ENCODE results near the gene ALKBH4.

ALKBH4 gene

DNA sequence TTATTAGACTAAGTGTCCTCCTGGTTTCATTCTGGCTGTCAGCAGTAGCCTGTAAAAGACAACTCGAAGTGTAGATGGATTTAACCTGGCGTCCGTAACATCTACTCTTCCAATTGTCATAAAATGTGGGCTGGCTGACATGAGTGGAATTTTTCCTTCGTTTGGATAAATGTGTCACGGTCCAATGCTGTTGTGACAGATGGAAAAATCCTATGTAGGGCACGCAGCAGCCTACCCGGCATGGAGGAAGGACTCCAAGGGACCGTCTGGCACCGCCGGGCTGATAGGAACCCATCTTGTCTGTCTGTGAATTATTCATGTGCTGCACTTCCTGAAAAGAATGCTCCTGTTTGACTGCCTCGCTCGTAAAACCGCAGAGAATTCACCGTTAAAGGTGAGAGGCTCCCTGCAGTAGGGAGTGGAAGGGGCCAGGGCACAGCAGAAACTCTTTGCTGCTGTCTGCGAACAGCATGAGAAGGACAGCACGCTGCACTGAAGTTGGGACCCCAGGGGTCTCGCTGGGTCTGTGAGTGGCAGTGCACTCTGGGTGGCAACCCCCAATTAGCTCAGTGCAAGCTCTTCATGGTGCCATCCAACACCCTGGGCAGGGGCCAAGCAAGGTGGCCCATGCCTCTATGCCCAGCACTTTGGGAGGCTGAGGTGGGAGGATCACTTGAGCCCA is 32.9 kb downstream of the ALKBH4 start:
- H3K27ac ChIP-seq: peak overlapping the region; percentile 74
- TF ChIP-seq ZFX (IDR thresholded peaks at IDR 0.05; ENCODE audit: borderline replicate concordance): no peak
- TF ChIP-seq CTCF (IDR thresholded peaks at IDR 0.05): no peak

DNA sequence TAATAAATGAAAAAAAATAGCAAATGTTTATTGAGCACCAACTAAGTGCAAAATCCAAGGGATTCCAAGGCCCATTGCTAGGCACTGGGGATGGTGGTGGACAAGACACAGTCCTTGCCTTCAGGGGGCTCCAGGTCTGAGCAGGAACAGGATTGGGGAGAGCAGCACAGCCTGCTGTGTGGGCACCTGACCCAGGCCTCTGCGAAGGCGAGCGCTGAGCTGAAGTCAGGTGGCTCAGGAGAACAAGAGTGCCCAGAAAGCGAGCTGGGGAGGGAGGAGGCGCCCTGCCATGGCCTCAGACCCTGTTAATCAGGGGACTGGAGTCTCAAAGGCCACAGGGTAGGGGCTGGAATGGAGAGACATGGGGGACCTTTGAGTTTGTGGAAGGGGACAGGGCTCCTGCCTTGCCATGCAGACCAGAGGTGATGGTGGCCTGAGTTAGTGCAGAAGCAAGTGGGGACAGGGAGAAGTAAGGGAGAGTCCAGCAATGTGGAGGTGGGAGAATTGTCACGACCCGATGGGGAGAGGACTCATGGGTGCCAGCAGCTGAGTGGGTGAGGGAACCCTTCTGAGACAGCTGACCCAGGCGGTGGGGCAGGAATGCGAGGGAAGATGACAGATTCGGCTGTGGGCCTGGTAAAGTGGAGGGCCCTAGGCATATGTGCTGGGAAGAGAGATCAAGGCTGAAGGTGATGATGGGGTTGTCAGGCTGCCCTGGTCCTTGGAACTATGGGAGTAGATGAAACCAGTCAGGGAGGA is 35.3 kb downstream of the ALKBH4 start:
- no peak overlapping the region for H3K27ac ChIP-seq
- TF ChIP-seq ZFX (IDR thresholded peaks at IDR 0.05; ENCODE audit: borderline replicate concordance): no peak
- TF ChIP-seq CTCF (IDR thresholded peaks at IDR 0.05): no peak

GRCh38 chr7:102427019-102427405 is 37.7 kb downstream of the ALKBH4 start:
- TF ChIP-seq ZFX (IDR thresholded peaks at IDR 0.05; ENCODE audit: borderline replicate concordance) (no peak), CTCF (IDR thresholded peaks at IDR 0.05) (no peak)
- no peak overlapping the region for H3K27ac ChIP-seq

DNA sequence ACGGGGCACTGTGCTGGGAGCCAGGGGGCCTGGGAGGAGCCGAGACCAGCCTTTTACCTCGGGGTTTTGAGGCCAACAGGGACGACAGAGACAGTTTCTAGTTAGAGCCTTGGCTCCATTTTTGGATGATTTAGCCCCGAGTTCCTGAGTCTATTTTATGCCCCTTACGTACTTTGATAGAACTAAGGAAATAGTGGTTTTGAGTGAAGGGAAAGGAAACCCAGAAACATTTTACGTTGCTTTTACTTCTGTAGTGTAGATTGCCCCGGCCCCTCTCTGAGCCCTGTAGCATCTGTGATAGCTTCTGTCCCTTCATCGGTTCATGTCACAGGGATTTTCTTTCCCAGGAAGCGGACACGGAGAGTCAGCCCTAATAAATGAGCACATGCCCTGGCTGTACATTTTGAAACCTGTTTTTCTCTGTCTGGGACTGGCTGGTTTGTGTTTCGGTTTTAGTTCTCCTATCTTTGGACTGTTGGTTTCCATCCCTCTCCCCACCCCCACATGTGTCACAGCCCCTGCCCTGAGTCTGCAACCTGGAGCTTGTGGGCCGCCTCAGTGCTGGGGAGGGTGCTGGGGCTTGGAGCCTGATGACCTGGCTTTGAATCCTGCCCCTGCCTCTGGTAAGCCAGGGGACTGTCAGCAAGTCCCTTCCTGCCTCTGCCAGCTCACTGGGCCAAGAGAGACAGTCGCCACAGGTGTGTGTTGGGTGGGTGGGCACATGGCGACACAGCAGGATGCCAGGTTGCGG is 38.2 kb downstream of the ALKBH4 start:
- TF ChIP-seq ZFX (IDR thresholded peaks at IDR 0.05; ENCODE audit: borderline replicate concordance) (no peak), CTCF (IDR thresholded peaks at IDR 0.05) (no peak)
- H3K27ac ChIP-seq: peak overlapping the region; percentile 12; the same call in 1 of the 2 replicates

DNA sequence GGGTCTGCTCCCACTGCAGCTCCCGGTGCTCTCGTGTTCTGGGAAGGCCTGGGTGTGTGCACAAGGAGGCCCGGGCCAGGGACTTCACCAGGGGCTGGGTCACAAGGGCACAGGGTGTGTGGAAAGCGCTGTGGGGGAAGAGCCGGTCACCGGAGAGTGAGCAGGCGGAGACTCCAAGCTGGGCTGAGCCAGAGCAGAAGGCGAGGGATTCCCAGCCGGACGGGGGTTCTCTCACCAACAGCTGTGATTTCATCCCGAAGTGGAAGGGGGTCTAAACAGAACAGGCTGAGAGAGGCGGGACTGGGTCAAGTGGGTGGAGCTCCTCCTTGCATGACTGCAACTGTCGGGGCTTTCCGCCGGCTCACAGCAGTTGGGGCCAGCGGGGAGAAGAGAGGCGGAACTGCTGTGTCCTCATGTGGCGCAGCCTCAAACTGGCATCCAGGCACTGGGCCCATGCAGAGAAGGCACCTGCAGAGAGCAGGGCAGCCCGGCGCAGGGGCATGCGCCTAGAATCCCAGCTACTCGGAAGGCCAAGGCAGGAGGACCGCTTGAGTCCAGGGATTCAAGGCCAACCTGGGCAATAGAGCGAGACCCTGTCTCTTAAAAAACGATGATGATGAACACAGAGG is 38.9 kb downstream of the ALKBH4 start:
- no peak overlapping the region for H3K27ac ChIP-seq
- no peak for TF ChIP-seq CTCF (IDR thresholded peaks at IDR 0.05)
- no peak for TF ChIP-seq ZFX (IDR thresholded peaks at IDR 0.05; ENCODE audit: borderline replicate concordance)

GRCh38 chr7:102424787-102425218 is 39.9 kb downstream of the ALKBH4 start:
- TF ChIP-seq CTCF (IDR thresholded peaks at IDR 0.05): no peak
- TF ChIP-seq ZFX (IDR thresholded peaks at IDR 0.05; ENCODE audit: borderline replicate concordance): no peak
- no peak overlapping the region for H3K27ac ChIP-seq

Data from 22Rv1 (cell line).